GM12878 (cell line): ENCODE results near the gene CTBP1.

Experiments
- BHLHE40 ChIP-seq, 2 experiments: fragments of 450-650 bp in 1 of 2; IDR thresholded peaks; 2 replicates each; pipeline ENCODE4 v1.6.1; 2011 to 2017; ENCODE audit warnings: low read depth in 2 of 2, borderline replicate concordance in 1 of 2, improper control_type of control experiment in 1 of 2, low read length in 1 of 2, mild to moderate bottlenecking in 1 of 2
- CREM ChIP-seq: IDR thresholded peaks from 2 replicates; pipeline ENCODE4 v1.6.1; 2014; ENCODE audit warnings: antibody characterized with exemption, low read depth
- CTCF ChIP-seq, 3 experiments: IDR thresholded peaks in 2 of 3; conservative IDR thresholded peaks in 1 of 3; 2 replicates each; pipeline ENCODE4 v1.5.1; 2011; ENCODE audit warnings: low read depth in 3 of 3, low read length in 3 of 3, mild to moderate bottlenecking in 3 of 3, control low read depth in 2 of 3, moderate library complexity in 2 of 3, inconsistent platforms in 1 of 3, mixed read lengths in 1 of 3; ENCODE audit not compliant: control insufficient read depth in 2 of 3, insufficient read depth in 1 of 3; ENCODE audit errors: extremely low read depth in 1 of 3
- EP300 ChIP-seq, 2 experiments: fragments of 150-350 bp in 1 of 2; IDR thresholded peaks; 2 replicates each; pipeline ENCODE4 v1.6.1; 2011 to 2012; ENCODE audit warnings: low read depth in 2 of 2, low read length in 2 of 2, borderline replicate concordance in 1 of 2, improper control_type of control experiment in 1 of 2, inconsistent platforms in 1 of 2; ENCODE audit not compliant: control insufficient read depth in 1 of 2
- ESRRA ChIP-seq: IDR thresholded peaks from 2 replicates; pipeline ENCODE4 v1.6.1; 2012; ENCODE audit warnings: mild to moderate bottlenecking, low read length, improper control_type of control experiment
- FOXM1 ChIP-seq: IDR thresholded peaks from 2 replicates; pipeline ENCODE4 v1.6.1; 2012; ENCODE audit warnings: low read depth, mild to moderate bottlenecking, inconsistent platforms, low read length, moderate library complexity
- KAT2A ChIP-seq: conservative IDR thresholded peaks from 2 replicates; pipeline ENCODE4 v1.6.1; 2011; ENCODE audit warnings: low read depth, low read length; ENCODE audit not compliant: control insufficient read depth
- MYC ChIP-seq: IDR thresholded peaks from 2 replicates; pipeline ENCODE4 v1.6.1; 2011; ENCODE audit warnings: mild to moderate bottlenecking, low read length, moderate library complexity, inconsistent platforms; ENCODE audit not compliant: insufficient read depth, insufficient replicate concordance, insufficient read length, severe bottlenecking
- REST ChIP-seq: IDR thresholded peaks from 2 replicates; pipeline ENCODE4 v1.6.1; 2012; ENCODE audit warnings: mild to moderate bottlenecking, low read depth, low read length
- YBX1 ChIP-seq: fragments of 450-650 bp; IDR thresholded peaks from 2 replicates; pipeline ENCODE4 v1.6.1; 2016; ENCODE audit warnings: antibody characterized with exemption
- ZNF274 ChIP-seq: IDR thresholded peaks from one replicate; pipeline ENCODE4 v1.8.0; 2011; ENCODE audit not compliant: insufficient read length, insufficient read depth

DNA sequence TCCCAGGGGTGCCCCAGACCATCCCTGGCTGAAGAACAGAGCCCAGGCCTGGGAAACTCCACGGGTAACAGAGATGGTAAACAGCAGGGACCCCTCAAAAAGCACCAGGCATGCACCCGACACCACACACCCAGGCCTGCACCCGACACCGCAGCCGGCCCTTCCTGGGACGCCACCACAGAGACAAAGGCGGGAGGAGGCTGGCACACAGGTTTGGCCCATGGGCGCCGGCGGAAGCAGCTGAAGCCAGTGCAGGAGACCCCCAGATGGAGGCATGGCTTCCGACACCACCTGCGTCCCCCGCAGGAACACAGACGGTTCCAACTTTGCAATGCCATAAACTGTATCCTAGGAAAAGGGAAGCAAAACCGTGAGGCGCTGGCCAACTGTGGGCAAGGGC, 22.3 kb downstream of the CTBP1 start:
- no peak for TF ChIP-seq YBX1
- no peak for TF ChIP-seq REST
- no peak for TF ChIP-seq ESRRA
- no peak for TF ChIP-seq CTCF (IDR thresholded peaks at IDR 0.05 in 2 of 3, conservative IDR thresholded peaks at IDR 0.05 in 1 of 3; ENCODE audit: control insufficient read depth in 2 of 3, extremely low read depth in 1 of 3, insufficient read depth in 1 of 3, low read depth in 3 of 3, low read length in 3 of 3)
- TF ChIP-seq ZNF274: no peak
- TF ChIP-seq MYC: no peak
- no peak for TF ChIP-seq BHLHE40 (IDR thresholded peaks at IDR 0.05; ENCODE audit: borderline replicate concordance in 1 of 2, low read depth in 2 of 2, low read length in 1 of 2)
- no peak for TF ChIP-seq EP300 (IDR thresholded peaks at IDR 0.05; ENCODE audit: borderline replicate concordance in 1 of 2, control insufficient read depth in 1 of 2, low read depth in 2 of 2, low read length in 2 of 2)
- TF ChIP-seq CREM: no peak
- no peak for TF ChIP-seq FOXM1
- no peak for TF ChIP-seq KAT2A
